ENCODE measurements around the gene MLLT3.

- no peak for TF ChIP-seq EZH2 (IDR thresholded peaks at IDR 0.05; ENCODE audit: insufficient read depth, poor library complexity, severe bottlenecking)
- TF ChIP-seq EZH2phosphoT487 (IDR thresholded peaks at IDR 0.05; ENCODE audit: insufficient read depth, low read depth) = no peak
These were observed 149.8 kb downstream of the MLLT3 start for GRCh38 chr9:20472342-20473045.

All from GM23248 (cell line).